Naive B cell (primary cell): ENCODE results near the gene AADACL3. TPM values are rescaled to one million over a fixed set of nuclear protein-coding genes. Genes with fewer than 3 reads are reported as not detected.
A peak's percentile ranks its signal among the peaks of the same experiment; 100 is the strongest.
"Not testable (repeated sequence)": the region's sequence is repeated elsewhere in the genome, so short reads cannot be mapped to it uniquely, and the experiment has no call there.

Source experiments
- ATAC-seq, 2 donors: fragments of 150-1000 bp; cut with Tn5 transposase; 2 replicates each; pipeline ENCODE4 v1.10.0; 2021; ENCODE audit warnings: low read depth in 2 of 2, mild to moderate bottlenecking in 2 of 2, moderate library complexity in 2 of 2
- DNase-seq: peaks from one replicate; pipeline ENCODE4 v3.0.0; 2022
- H3K27ac Mint-ChIP-seq, 6 donors: one replicate each; pipeline ENCODE4 v1.8.0; 2020 to 2022; ENCODE audit warnings: mild to moderate bottlenecking in 6 of 6, mixed read lengths in 6 of 6, moderate library complexity in 5 of 6, inconsistent platforms in 2 of 6
- H3K27me3 Mint-ChIP-seq, 3 donors: one replicate each; pipeline ENCODE4 v1.8.0; 2021 to 2022; ENCODE audit warnings: mixed read lengths in 3 of 3, mild to moderate bottlenecking in 1 of 3
- H3K36me3 Mint-ChIP-seq, 2 donors: one replicate each; pipeline ENCODE4 v1.8.0; 2020 to 2022; ENCODE audit warnings: mixed read lengths in 2 of 2, inconsistent platforms in 1 of 2, mild to moderate bottlenecking in 1 of 2
- H3K4me1 Mint-ChIP-seq, 3 donors: one replicate each; pipeline ENCODE4 v1.8.0; 2020 to 2022; ENCODE audit warnings: mixed read lengths in 3 of 3, inconsistent platforms in 1 of 3, mild to moderate bottlenecking in 1 of 3, moderate library complexity in 1 of 3
- H3K4me3 Mint-ChIP-seq, 8 donors: one replicate each; pipeline ENCODE4 v1.8.0; 2020 to 2022; ENCODE audit warnings: mild to moderate bottlenecking in 8 of 8, mixed read lengths in 8 of 8, moderate library complexity in 8 of 8, inconsistent platforms in 2 of 8
- H3K9me3 Mint-ChIP-seq, 7 donors: one replicate each; pipeline ENCODE4 v1.8.0; 2020 to 2022; ENCODE audit warnings: mixed read lengths in 7 of 7, mild to moderate bottlenecking in 5 of 7, inconsistent platforms in 2 of 7, moderate library complexity in 1 of 7
- polyA plus RNA-seq, 6 donors: library from polyadenylated mRNA; unstranded; fragments of 300-500 nt; fragmentation: Illumina TruSeq; gene quantifications; one replicate each; pipeline ENCODE4 v1.2.3, GENCODE V29; 2021; ENCODE audit warnings: low read depth in 6 of 6

AADACL3 gene
- not detected for polyA plus RNA-seq

GRCh38 chr1:12715896-12716437 lies at the start of gene AADACL3:
Gene AADACL3, plus strand, starts transcription at chr1:12716110. Its CDS starts 67 bp downstream, at chr1:12716177.
- no peak for ATAC-seq
- H3K4me1 Mint-ChIP-seq: peaks cover 0 to 4% (median 0%) of the 10 kb centered on the region in 3 donors
- no peaks in the 10 kb centered on the region for H3K36me3 Mint-ChIP-seq
- H3K9me3 Mint-ChIP-seq: peaks cover 0 to 2% (median 0%) of the 10 kb centered on the region in 7 donors
- no peak within 1 kb of the TSS for H3K27ac Mint-ChIP-seq
- DNase-seq: no peak
- no peak within 1 kb of the TSS for H3K4me3 Mint-ChIP-seq
- H3K27me3 Mint-ChIP-seq: peaks cover 4 to 57% (median 32%) of the 10 kb centered on the region in 3 donors

- Mint-ChIP-seq H3K9me3 (peaks cover 7 to 33% (median 11%) of the 10 kb centered on the region in 7 donors), H3K27ac (no peak overlapping the region), H3K36me3 (peaks cover 0 to 5% of the 10 kb centered on the region in 2 donors), H3K4me1 (no peaks in the 10 kb centered on the region), H3K27me3 (peaks cover under 1 to 28% (median 9%) of the 10 kb centered on the region in 3 donors), H3K4me3 (no peak overlapping the region)
- ATAC-seq (no peak), DNase-seq (no peak)
These were observed 49.7 kb upstream of the AADACL3 start for GRCh38 chr1:12666141-12666735.

GRCh38 chr1:12669529-12670068 lies 46.3 kb upstream of the AADACL3 start:
- Mint-ChIP-seq H3K27ac (no peak overlapping the region), H3K4me3 (no peak overlapping the region), H3K36me3 (peaks cover 0 to 5% of the 10 kb centered on the region in 2 donors), H3K27me3 (peaks cover 18 to 45% (median 28%) of the 10 kb centered on the region in 3 donors), H3K4me1 (no peaks in the 10 kb centered on the region), H3K9me3 (peaks cover 3 to 16% (median 6%) of the 10 kb centered on the region in 7 donors)
- no peak for ATAC-seq
- DNase-seq: no peak

- Mint-ChIP-seq H3K4me3 (no peak overlapping the region), H3K36me3 (no peaks in the 10 kb centered on the region), H3K9me3 (peaks cover 0 to 4% (median under 1%) of the 10 kb centered on the region in 7 donors), H3K27ac (no peak overlapping the region), H3K27me3 (peaks cover 23 to 36% (median 25%) of the 10 kb centered on the region in 3 donors), H3K4me1 (no peaks in the 10 kb centered on the region)
- no peak for ATAC-seq
- DNase-seq: no peak
These were observed 41.6 kb upstream of the AADACL3 start for GRCh38 chr1:12674358-12674757.

GRCh38 chr1:12676122-12676521 lies 39.8 kb upstream of the AADACL3 start:
- not testable (repeated sequence) for H3K36me3 Mint-ChIP-seq, H3K4me1 Mint-ChIP-seq, ATAC-seq, H3K4me3 Mint-ChIP-seq, DNase-seq, H3K27ac Mint-ChIP-seq
- peaks cover 33 to 42% (median 33%) of the 10 kb centered on the region in 3 donors for H3K27me3 Mint-ChIP-seq
- peaks cover 4 to 18% (median 9%) of the 10 kb centered on the region in 7 donors for H3K9me3 Mint-ChIP-seq

- ATAC-seq (no peak), DNase-seq (no peak)
- H3K27ac Mint-ChIP-seq: no peak overlapping the region
- H3K27me3 Mint-ChIP-seq: peaks cover 19 to 37% (median 21%) of the 10 kb centered on the region in 3 donors
- H3K4me1 Mint-ChIP-seq: no peaks in the 10 kb centered on the region
- peaks cover 4 to 18% (median 9%) of the 10 kb centered on the region in 7 donors for H3K9me3 Mint-ChIP-seq
- no peak overlapping the region for H3K4me3 Mint-ChIP-seq
- H3K36me3 Mint-ChIP-seq: peaks cover 5 to 9% of the 10 kb centered on the region in 2 donors
These were observed 38.3 kb upstream of the AADACL3 start for GRCh38 chr1:12677565-12677964.

- Mint-ChIP-seq H3K27ac (no peak overlapping the region), H3K9me3 (peaks cover 4 to 18% (median 9%) of the 10 kb centered on the region in 7 donors)
These were observed 37.6 kb upstream of the AADACL3 start for GRCh38 chr1:12678350-12678749.

GRCh38 chr1:12678820-12679219 lies 37.1 kb upstream of the AADACL3 start:
- no peak for ATAC-seq
- no peak for DNase-seq
- Mint-ChIP-seq H3K27me3 (peaks cover 20 to 41% (median 23%) of the 10 kb centered on the region in 3 donors), H3K4me1 (no peaks in the 10 kb centered on the region), H3K4me3 (no peak overlapping the region), H3K9me3 (peaks cover 4 to 18% (median 9%) of the 10 kb centered on the region in 7 donors), H3K36me3 (peaks cover 5 to 9% of the 10 kb centered on the region in 2 donors), H3K27ac (no peak overlapping the region)

More at GRCh38 chr1:12678350-12678749, 37.6 kb upstream of the AADACL3 start:
- Mint-ChIP-seq H3K27me3 (peaks cover 20 to 38% (median 22%) of the 10 kb centered on the region in 3 donors), H3K36me3 (peaks cover 5 to 9% of the 10 kb centered on the region in 2 donors), H3K4me1 (no peaks in the 10 kb centered on the region), H3K4me3 (no peak overlapping the region)
- ATAC-seq (no peak), DNase-seq (no peak)

GRCh38 chr1:12690156-12690555 lies 25.8 kb upstream of the AADACL3 start:
- DNase-seq (no peak), ATAC-seq (no peak)
- Mint-ChIP-seq H3K36me3 (no peaks in the 10 kb centered on the region), H3K9me3 (peaks cover 0 to 2% (median 0%) of the 10 kb centered on the region in 7 donors), H3K27me3 (peaks cover 6 to 26% (median 22%) of the 10 kb centered on the region in 3 donors), H3K4me3 (no peak overlapping the region), H3K27ac (no peak overlapping the region), H3K4me1 (no peaks in the 10 kb centered on the region)

GRCh38 chr1:12692967-12693782 lies 22.7 kb upstream of the AADACL3 start:
- no peaks in the 10 kb centered on the region for H3K4me1 Mint-ChIP-seq
- no peak overlapping the region for H3K4me3 Mint-ChIP-seq
- ATAC-seq: no peak
- no peaks in the 10 kb centered on the region for H3K36me3 Mint-ChIP-seq
- H3K27me3 Mint-ChIP-seq: peaks cover 0 to 29% (median 20%) of the 10 kb centered on the region in 3 donors
- no peak for DNase-seq
- H3K27ac Mint-ChIP-seq: no peak overlapping the region
- peaks cover 0 to 2% (median 0%) of the 10 kb centered on the region in 7 donors for H3K9me3 Mint-ChIP-seq

GRCh38 chr1:12696658-12697057 lies 19.3 kb upstream of the AADACL3 start:
- Mint-ChIP-seq H3K27me3 (peaks cover 10 to 38% (median 38%) of the 10 kb centered on the region in 3 donors), H3K27ac (peak overlapping the region in 1 of 6 donors; percentile 24), H3K36me3 (no peaks in the 10 kb centered on the region), H3K4me1 (no peaks in the 10 kb centered on the region), H3K9me3 (peaks cover 0 to 16% (median 4%) of the 10 kb centered on the region in 7 donors), H3K4me3 (no peak overlapping the region)
- DNase-seq (no peak), ATAC-seq (no peak)

GRCh38 chr1:12697397-12697796 lies 18.5 kb upstream of the AADACL3 start:
- DNase-seq: no peak
- peaks cover 0 to 16% (median 4%) of the 10 kb centered on the region in 7 donors for H3K9me3 Mint-ChIP-seq
- no peak for ATAC-seq
- no peak overlapping the region for H3K4me3 Mint-ChIP-seq
- H3K27ac Mint-ChIP-seq: no peak overlapping the region
- H3K36me3 Mint-ChIP-seq: no peaks in the 10 kb centered on the region
- H3K27me3 Mint-ChIP-seq: peaks cover 11 to 34% (median 32%) of the 10 kb centered on the region in 3 donors
- H3K4me1 Mint-ChIP-seq: no peaks in the 10 kb centered on the region

GRCh38 chr1:12703821-12704451 lies 12.0 kb upstream of the AADACL3 start:
- ATAC-seq: no peak
- peaks cover 15 to 29% (median 22%) of the 10 kb centered on the region in 3 donors for H3K27me3 Mint-ChIP-seq
- peaks cover 12 to 42% (median 21%) of the 10 kb centered on the region in 7 donors for H3K9me3 Mint-ChIP-seq
- H3K36me3 Mint-ChIP-seq: peaks cover 0 to 8% of the 10 kb centered on the region in 2 donors
- H3K4me3 Mint-ChIP-seq: no peak overlapping the region
- H3K27ac Mint-ChIP-seq: no peak overlapping the region
- no peak for DNase-seq
- no peaks in the 10 kb centered on the region for H3K4me1 Mint-ChIP-seq
